CD4-positive, alpha-beta memory T cell (primary cell): ENCODE results near the gene SLC6A19. TPM values are rescaled to one million over a fixed set of nuclear protein-coding genes. Genes with fewer than 3 reads are reported as not detected.

ENCODE experiments used
- CTCF ChIA-PET: fragments of 350-600 bp; sonication (Branson Sonifier 250); formaldehyde crosslinking; loops from one replicate; lab custom pipeline; 2021; ENCODE audit warnings: inconsistent platforms; ENCODE audit not compliant: partially characterized antibody; lab: Charles Lee
- POLR2A ChIA-PET: fragments of 350-600 bp; sonication (Branson Sonifier 250); formaldehyde crosslinking; loops from one replicate; lab custom pipeline; 2021; ENCODE audit not compliant: partially characterized antibody; lab: Charles Lee
- DNase-seq, 5 donors: peaks; one replicate each; pipeline versions ENCODE4 v3.0.0 to v3.0.0-alpha.2; 2020 to 2022; ENCODE audit warnings: mixed read lengths in 1 of 5
- H3K27ac ChIP-seq: one replicate; pipeline ENCODE4 v1.7.0; 2013; ENCODE audit warnings: low read depth, low read length
- H3K27me3 ChIP-seq: 2 replicates; pipeline ENCODE4 v1.7.0; 2013; ENCODE audit warnings: mild to moderate bottlenecking, low read length, moderate library complexity; ENCODE audit not compliant: insufficient read depth
- H3K36me3 ChIP-seq: 2 replicates; pipeline ENCODE4 v1.7.0; 2013; ENCODE audit warnings: mild to moderate bottlenecking, low read length, moderate library complexity; ENCODE audit not compliant: insufficient read depth
- H3K4me1 ChIP-seq: 2 replicates; pipeline ENCODE4 v1.7.0; 2013; ENCODE audit warnings: mild to moderate bottlenecking, low read length, moderate library complexity; ENCODE audit not compliant: insufficient read depth
- H3K4me3 ChIP-seq, 2 donors: one replicate each; pipeline ENCODE4 v1.7.0; 2013; ENCODE audit warnings: low read length in 2 of 2, mild to moderate bottlenecking in 1 of 2
- H3K9me3 ChIP-seq, 2 donors: one replicate each; pipeline ENCODE4 v1.7.0; 2013; ENCODE audit warnings: low read length in 2 of 2, control low read depth in 1 of 2; ENCODE audit not compliant: control insufficient read depth in 1 of 2
- H3K27ac Mint-ChIP-seq, 7 donors: one replicate each; pipeline ENCODE4 v1.8.0; 2020 to 2021; ENCODE audit warnings: mixed read lengths in 7 of 7, mild to moderate bottlenecking in 6 of 7, inconsistent platforms in 3 of 7, moderate library complexity in 3 of 7
- H3K27me3 Mint-ChIP-seq, 2 donors: one replicate each; pipeline ENCODE4 v1.8.0; 2020 to 2021; ENCODE audit warnings: mixed read lengths in 2 of 2
- H3K36me3 Mint-ChIP-seq, 2 donors: one replicate each; pipeline ENCODE4 v1.8.0; 2020 to 2021; ENCODE audit warnings: mixed read lengths in 2 of 2, inconsistent platforms in 1 of 2, mild to moderate bottlenecking in 1 of 2
- H3K4me1 Mint-ChIP-seq, 4 donors: one replicate each; pipeline ENCODE4 v1.8.0; 2020 to 2021; ENCODE audit warnings: mixed read lengths in 4 of 4, mild to moderate bottlenecking in 1 of 4
- H3K4me3 Mint-ChIP-seq, 8 donors: one replicate each; pipeline ENCODE4 v1.8.0; 2020 to 2021; ENCODE audit warnings: mixed read lengths in 8 of 8, mild to moderate bottlenecking in 7 of 8, moderate library complexity in 6 of 8, inconsistent platforms in 3 of 8
- H3K9me3 Mint-ChIP-seq, 8 donors: one replicate each; pipeline ENCODE4 v1.8.0; 2020 to 2021; ENCODE audit warnings: mixed read lengths in 8 of 8, mild to moderate bottlenecking in 5 of 8, inconsistent platforms in 3 of 8, moderate library complexity in 1 of 8
- intact Hi-C: fragments of 100-400 bp; cut with micrococcal nuclease; formaldehyde crosslinking; loops from one replicate; pipeline ENCODE4 v1.15.1; 2023
- polyA plus RNA-seq, 2 donors: library from polyadenylated mRNA; unstranded; fragments of 300-500 nt; fragmentation: Illumina TruSeq; gene quantifications; one replicate each; pipeline ENCODE4 v1.2.3, GENCODE V29; 2021
- total RNA-seq, 2 experiments: library from RNA; stranded (reverse); gene quantifications; one replicate each; pipeline ENCODE4 v1.2.3, GENCODE V29; 2021

SLC6A19 gene
- total and polyA plus RNA-seq, 4 experiments from 2014 or later = not detected

- Mint-ChIP-seq H3K27me3 (peaks cover 2 to 8% of the 10 kb centered on the region in 2 donors), H3K9me3 (no peaks in the 10 kb centered on the region), H3K27ac (no peak overlapping the region), H3K4me3 (no peak overlapping the region), H3K36me3 (no peaks in the 10 kb centered on the region), H3K4me1 (no peaks in the 10 kb centered on the region)
- Histone ChIP-seq H3K4me3 (no peak overlapping the region), H3K4me1 (no peaks in the 10 kb centered on the region), H3K9me3 (no peaks in the 10 kb centered on the region), H3K36me3 (no peaks in the 10 kb centered on the region), H3K27me3 (no peaks in the 10 kb centered on the region), H3K27ac (no peak overlapping the region)
- DNase-seq = no peak
- POLR2A ChIA-PET = no interaction called here
- intact Hi-C loops = no loop called here
- CTCF ChIA-PET = no interaction called here
Measured at GRCh38 chr5:1243487-1244130, 42.2 kb downstream of the SLC6A19 start.

- Histone ChIP-seq H3K27ac (no peak overlapping the region), H3K36me3 (no peaks in the 10 kb centered on the region), H3K4me3 (no peak overlapping the region), H3K27me3 (no peaks in the 10 kb centered on the region), H3K9me3 (no peaks in the 10 kb centered on the region), H3K4me1 (no peaks in the 10 kb centered on the region)
- intact Hi-C loops = no loop called here
- no peaks in the 10 kb centered on the region for H3K9me3 Mint-ChIP-seq
- no peaks in the 10 kb centered on the region for H3K36me3 Mint-ChIP-seq
- no peak overlapping the region for H3K27ac Mint-ChIP-seq
- no peak for DNase-seq
- POLR2A ChIA-PET = no interaction called here
- H3K27me3 Mint-ChIP-seq = peaks cover 2 to 8% of the 10 kb centered on the region in 2 donors
- CTCF ChIA-PET = no interaction called here
- H3K4me1 Mint-ChIP-seq = peaks cover 0 to 3% (median 0%) of the 10 kb centered on the region in 4 donors
- H3K4me3 Mint-ChIP-seq = no peak overlapping the region
Measured at GRCh38 chr5:1244255-1244654, 42.9 kb downstream of the SLC6A19 start.

- intact Hi-C loops = no loop called here
- H3K36me3 Mint-ChIP-seq = no peaks in the 10 kb centered on the region
- ChIA-PET CTCF (no interaction called here), POLR2A (no interaction called here)
- H3K27ac ChIP-seq = no peak overlapping the region
- no peaks in the 10 kb centered on the region for H3K9me3 Mint-ChIP-seq
- peaks cover 2 to 8% of the 10 kb centered on the region in 2 donors for H3K27me3 Mint-ChIP-seq
- no peak overlapping the region for H3K4me3 Mint-ChIP-seq
- no peak overlapping the region for H3K4me3 ChIP-seq
- no peaks in the 10 kb centered on the region for H3K4me1 ChIP-seq
- no peaks in the 10 kb centered on the region for H3K27me3 ChIP-seq
- H3K9me3 ChIP-seq = no peaks in the 10 kb centered on the region
- H3K4me1 Mint-ChIP-seq = peaks cover 0 to 3% (median 0%) of the 10 kb centered on the region in 4 donors
- H3K27ac Mint-ChIP-seq = no peak overlapping the region
- DNase-seq = no peak
- H3K36me3 ChIP-seq = no peaks in the 10 kb centered on the region
Measured at GRCh38 chr5:1244976-1245375, 43.6 kb downstream of the SLC6A19 start.

GRCh38 chr5:1245905-1246576, 44.6 kb downstream of the SLC6A19 start:
- H3K27ac ChIP-seq = no peak overlapping the region
- H3K9me3 ChIP-seq = no peaks in the 10 kb centered on the region
- Mint-ChIP-seq H3K27ac (no peak overlapping the region), H3K9me3 (no peaks in the 10 kb centered on the region), H3K4me3 (no peak overlapping the region), H3K4me1 (peaks cover 0 to 3% (median 0%) of the 10 kb centered on the region in 4 donors), H3K27me3 (peaks cover 0 to 6% of the 10 kb centered on the region in 2 donors), H3K36me3 (no peaks in the 10 kb centered on the region)
- DNase-seq = no peak
- ChIA-PET CTCF (no interaction called here), POLR2A (no interaction called here)
- H3K4me1 ChIP-seq = no peaks in the 10 kb centered on the region
- intact Hi-C loops = no loop called here
- H3K4me3 ChIP-seq = no peak overlapping the region
- no peaks in the 10 kb centered on the region for H3K27me3 ChIP-seq
- H3K36me3 ChIP-seq = no peaks in the 10 kb centered on the region

- intact Hi-C loops = no loop called here
- ChIA-PET POLR2A (no interaction called here), CTCF (no interaction called here)
Measured at GRCh38 chr5:1246711-1247431, 45.5 kb downstream of the SLC6A19 start.

GRCh38 chr5:1247811-1248210, 46.4 kb downstream of the SLC6A19 start:
- Histone ChIP-seq H3K36me3 (no peaks in the 10 kb centered on the region), H3K27ac (no peak overlapping the region), H3K27me3 (no peaks in the 10 kb centered on the region), H3K4me3 (no peak overlapping the region), H3K4me1 (no peaks in the 10 kb centered on the region), H3K9me3 (no peaks in the 10 kb centered on the region)
- POLR2A ChIA-PET = interaction anchor here (0.5 kb wide), 1 partner anchor 335 kb away, joined by 3 read pairs; no protein-coding TSS in a partner anchor
- Mint-ChIP-seq H3K4me3 (no peak overlapping the region), H3K27me3 (peaks cover 0 to 6% of the 10 kb centered on the region in 2 donors), H3K4me1 (peaks cover 0 to 3% (median 1%) of the 10 kb centered on the region in 4 donors), H3K27ac (no peak overlapping the region), H3K36me3 (no peaks in the 10 kb centered on the region), H3K9me3 (no peaks in the 10 kb centered on the region)
- intact Hi-C loops = no loop called here
- no peak for DNase-seq
- CTCF ChIA-PET = no interaction called here

More at GRCh38 chr5:1246711-1247431, 45.5 kb downstream of the SLC6A19 start:
- Mint-ChIP-seq H3K9me3 (no peaks in the 10 kb centered on the region), H3K4me3 (no peak overlapping the region), H3K4me1 (peaks cover 0 to 3% (median 0%) of the 10 kb centered on the region in 4 donors), H3K36me3 (no peaks in the 10 kb centered on the region), H3K27ac (peak overlapping the region in 1 of 7 donors; percentile 30), H3K27me3 (peaks cover 0 to 6% of the 10 kb centered on the region in 2 donors)
- H3K9me3 ChIP-seq = no peaks in the 10 kb centered on the region
- no peaks in the 10 kb centered on the region for H3K27me3 ChIP-seq
- DNase-seq = no peak
- H3K4me1 ChIP-seq = no peaks in the 10 kb centered on the region
- H3K36me3 ChIP-seq = no peaks in the 10 kb centered on the region
- H3K27ac ChIP-seq = no peak overlapping the region
- no peak overlapping the region for H3K4me3 ChIP-seq
